Left ventricle myocardium inferior (tissue), 1 donor: ENCODE data around the gene PLA2G4F. TPM values are rescaled to one million over a fixed set of nuclear protein-coding genes. Genes with fewer than 3 reads are reported as not detected.

Experiments
- DNase-seq: peaks from one replicate; pipeline ENCODE4 v3.0.0-alpha.2; 2020
- H3K27ac ChIP-seq: fragments of 200-600 bp; replicated peaks from 2 replicates; pipeline ENCODE4 v1.8.0; 2021
- H3K27me3 ChIP-seq: fragments of 200-600 bp; 2 replicates; pipeline ENCODE4 v1.8.0; 2021; ENCODE audit warnings: low read depth
- H3K36me3 ChIP-seq: fragments of 200-600 bp; 2 replicates; pipeline ENCODE4 v1.8.0; 2021
- H3K4me1 ChIP-seq: fragments of 200-600 bp; 2 replicates; pipeline ENCODE4 v1.8.0; 2021
- H3K4me3 ChIP-seq: fragments of 200-600 bp; 2 replicates; pipeline ENCODE4 v1.8.0; 2021; ENCODE audit warnings: mild to moderate bottlenecking, moderate library complexity
- H3K9me3 ChIP-seq: fragments of 200-600 bp; replicated peaks from 2 replicates; pipeline ENCODE4 v1.8.0; 2021
- CTCF ChIP-seq: fragments of 200-600 bp; IDR thresholded peaks from 2 replicates; pipeline ENCODE4 v1.8.0; 2021; ENCODE audit warnings: antibody characterized with exemption, mild to moderate bottlenecking, borderline replicate concordance
- intact Hi-C: fragments of 100-400 bp; cut with micrococcal nuclease; formaldehyde crosslinking; loops from one replicate; pipeline ENCODE4 v1.11.0; 2022
- total RNA-seq: library from RNA; stranded (reverse); fragmentation: NEBNext Ultra II Directional; extraction: Animal tissue kit (Norgen Biotek cat#: 25700); gene quantifications from one replicate; pipeline ENCODE4 v1.2.1, GENCODE V29; 2021
- donor health status: DM: no; HTN: yes; CAD: no; lungs with severe emphysema.

Gene PLA2G4F
- total RNA-seq, 1 donor from 2014 or later, result 2.1 TPM

- DNase-seq, result no peak
- H3K4me1 ChIP-seq, result peaks cover 23% of the 10 kb centered on the region
- intact Hi-C loops, result no loop called here
- H3K9me3 ChIP-seq, result no peaks in the 10 kb centered on the region
- no peaks in the 10 kb centered on the region for H3K36me3 ChIP-seq
- H3K27me3 ChIP-seq, result no peaks in the 10 kb centered on the region
- no peak overlapping the region for H3K27ac ChIP-seq
- TF ChIP-seq CTCF, result no peak
- no peak overlapping the region for H3K4me3 ChIP-seq
Observed at GRCh38 chr15:42147431-42147735, 9.1 kb downstream of the PLA2G4F start.

- Histone ChIP-seq H3K27ac (no peak overlapping the region), H3K36me3 (no peaks in the 10 kb centered on the region), H3K9me3 (no peaks in the 10 kb centered on the region), H3K27me3 (no peaks in the 10 kb centered on the region), H3K4me3 (no peak overlapping the region), H3K4me1 (peaks cover 17% of the 10 kb centered on the region)
- intact Hi-C loops, result no loop called here
- TF ChIP-seq CTCF, result no peak
- no peak for DNase-seq
Observed at GRCh38 chr15:42146551-42147430, 9.6 kb downstream of the PLA2G4F start.

DNA sequence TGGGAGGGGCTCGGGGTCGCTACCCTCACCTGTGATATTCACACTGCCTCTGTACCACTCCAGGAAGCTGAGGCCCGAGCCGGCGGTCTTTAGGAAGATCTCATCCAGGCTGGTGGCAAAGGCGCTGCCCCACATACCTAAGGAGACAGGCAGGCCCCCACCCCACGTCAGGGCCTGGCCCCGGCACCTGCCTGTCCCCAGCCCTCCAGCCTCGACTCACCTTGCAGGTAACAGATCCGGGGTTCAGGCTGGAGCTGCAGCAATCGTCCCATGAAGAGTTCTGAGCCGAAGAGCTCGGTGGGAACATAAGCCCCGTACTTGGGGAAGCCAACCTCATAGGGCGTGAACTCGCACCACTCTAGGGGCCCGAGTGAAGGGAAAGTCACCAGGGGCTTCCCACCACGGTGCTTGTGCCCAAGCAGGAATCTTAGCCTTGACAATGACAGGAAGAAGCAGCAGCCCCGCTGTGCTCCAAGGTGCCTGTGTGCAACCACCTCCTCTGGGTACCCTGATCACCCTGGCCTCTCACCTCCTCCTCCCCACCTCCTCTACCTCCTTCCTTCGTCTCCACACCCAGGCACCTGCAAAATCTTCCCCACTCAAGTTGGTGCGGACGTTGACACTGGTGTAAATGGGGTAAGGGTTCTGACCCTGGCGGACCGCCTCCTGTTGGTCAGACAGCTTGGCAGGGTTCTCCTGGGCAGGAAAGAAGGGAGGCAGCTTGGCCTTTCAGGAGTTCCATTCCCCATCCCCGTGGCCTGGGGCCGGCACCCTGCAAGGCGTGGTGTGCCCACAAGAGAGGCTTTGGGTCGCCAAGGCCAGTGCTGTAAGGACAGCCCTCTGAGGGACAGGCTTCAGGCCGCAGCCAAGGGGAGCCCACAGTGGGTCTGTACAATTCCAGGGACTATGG is 10.6 kb downstream of the PLA2G4F start:
- intact Hi-C loops, result no loop called here
- Histone ChIP-seq H3K9me3 (no peaks in the 10 kb centered on the region), H3K36me3 (no peaks in the 10 kb centered on the region), H3K27ac (no peak overlapping the region), H3K27me3 (no peaks in the 10 kb centered on the region), H3K4me3 (no peak overlapping the region), H3K4me1 (peaks cover 10% of the 10 kb centered on the region)
- DNase-seq, result no peak
- TF ChIP-seq CTCF, result no peak

DNA sequence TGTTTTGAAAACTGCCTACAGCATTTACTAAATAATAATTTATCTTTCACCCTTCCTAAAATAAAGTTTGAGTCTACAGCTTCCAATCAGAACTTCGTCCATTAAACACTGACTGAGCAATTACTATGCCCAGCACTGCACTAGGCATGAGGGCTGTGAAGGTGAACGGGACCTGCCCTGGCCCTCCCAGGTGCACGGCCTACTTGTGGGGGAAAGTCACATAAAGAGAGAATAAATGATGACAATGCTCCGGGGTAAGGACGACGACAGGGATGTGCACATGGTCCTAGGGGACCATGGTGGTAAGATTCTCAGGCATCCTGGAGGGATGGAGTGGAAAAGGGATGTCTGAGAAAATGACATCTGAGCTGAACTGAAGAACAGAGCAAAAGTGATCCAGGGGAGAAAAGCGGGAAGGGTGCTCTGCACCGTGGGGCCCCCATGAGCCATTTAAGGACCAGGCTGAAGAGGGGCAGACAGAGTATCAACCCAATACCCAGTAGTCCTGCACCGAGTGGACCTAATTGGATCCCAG is 11.5 kb downstream of the PLA2G4F start:
- TF ChIP-seq CTCF, result no peak
- Histone ChIP-seq H3K27ac (no peak overlapping the region), H3K4me1 (peaks cover 10% of the 10 kb centered on the region), H3K27me3 (no peaks in the 10 kb centered on the region), H3K36me3 (no peaks in the 10 kb centered on the region), H3K4me3 (no peak overlapping the region), H3K9me3 (no peaks in the 10 kb centered on the region)
- DNase-seq, result no peak
- intact Hi-C loops, result no loop called here

DNA sequence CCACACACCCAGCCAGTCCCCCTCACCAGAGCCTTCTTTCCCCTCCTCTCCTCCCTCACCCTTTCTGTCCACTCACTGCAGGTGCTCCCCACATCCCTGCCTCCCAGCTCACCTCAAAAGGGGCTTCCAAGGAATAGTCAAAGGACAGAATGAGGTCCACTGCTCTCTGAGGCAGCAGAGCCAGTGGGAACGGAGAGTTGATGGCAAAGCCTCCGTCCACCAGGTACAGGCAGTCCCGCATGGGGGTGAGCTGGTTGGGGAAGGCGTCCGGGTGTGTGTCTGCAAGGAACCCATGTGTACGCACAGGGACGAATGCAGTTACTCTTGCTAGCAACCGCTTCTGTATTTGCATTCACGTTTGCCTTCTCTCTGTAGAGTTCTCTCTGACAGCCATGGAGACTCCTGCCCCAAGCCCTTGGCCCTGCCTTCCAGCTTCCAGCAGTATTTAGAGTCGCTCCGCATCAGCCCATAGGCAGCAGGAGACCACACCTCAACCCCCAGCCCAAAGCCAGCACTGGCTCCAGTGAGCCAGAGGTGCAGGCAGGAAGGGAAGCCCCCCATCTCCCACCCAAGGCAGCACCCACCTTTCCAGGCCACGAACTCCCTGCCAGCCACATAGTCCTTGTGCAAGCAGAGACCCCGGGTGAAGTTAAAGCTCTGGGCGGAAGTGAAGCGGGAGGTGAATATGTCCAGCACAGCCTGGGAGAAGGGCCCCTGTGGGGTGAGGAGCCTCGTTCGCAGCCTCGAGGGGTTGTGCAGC is 12.4 kb downstream of the PLA2G4F start:
- no peak overlapping the region for H3K4me3 ChIP-seq
- no peak for TF ChIP-seq CTCF
- no peaks in the 10 kb centered on the region for H3K27me3 ChIP-seq
- H3K4me1 ChIP-seq, result peaks cover 7% of the 10 kb centered on the region
- no peak overlapping the region for H3K27ac ChIP-seq
- intact Hi-C loops, result no loop called here
- DNase-seq, result no peak
- H3K36me3 ChIP-seq, result no peaks in the 10 kb centered on the region
- no peaks in the 10 kb centered on the region for H3K9me3 ChIP-seq
